WTC11 (cell line): ENCODE data around the gene HPSE. TPM values are rescaled to one million over a fixed set of nuclear protein-coding genes. Genes with fewer than 3 reads are reported as not detected.

Experiments used
- ATAC-seq: fragments of 200-7000 bp; cut with Tn5 transposase; 2 replicates; pipeline ENCODE4 v1.10.0; 2021; ENCODE audit warnings: mild to moderate bottlenecking, moderate library complexity
- CTCF ChIA-PET: fragments of 300-600 bp; sonication (Branson Sonifier 250); formaldehyde crosslinking; loops from one replicate; lab custom pipeline; 2021; ENCODE audit warnings: antibody characterized with exemption; lab: Charles Lee
- POLR2A ChIA-PET: fragments of 350-600 bp; sonication (Branson Sonifier 250); formaldehyde crosslinking; loops from one replicate; lab custom pipeline; 2021; ENCODE audit warnings: antibody characterized with exemption; lab: Charles Lee
- DNase-seq: peaks from one replicate; pipeline ENCODE4 v3.0.0; 2021; ENCODE audit warnings: low spot score
- H3K27ac Mint-ChIP-seq: 2 replicates; pipeline ENCODE4 v1.8.0; 2021; ENCODE audit warnings: mixed read lengths
- H3K27me3 Mint-ChIP-seq: 2 replicates; pipeline ENCODE4 v1.8.0; 2021; ENCODE audit warnings: low read depth, mild to moderate bottlenecking, moderate library complexity, mixed read lengths
- H3K36me3 Mint-ChIP-seq: 2 replicates; pipeline ENCODE4 v1.8.0; 2021; ENCODE audit warnings: mixed read lengths
- H3K4me1 Mint-ChIP-seq: 2 replicates; pipeline ENCODE4 v1.8.0; 2022; ENCODE audit warnings: mixed read lengths
- H3K4me3 Mint-ChIP-seq: 2 replicates; pipeline ENCODE4 v1.8.0; 2021; ENCODE audit warnings: mild to moderate bottlenecking, moderate library complexity, mixed read lengths
- H3K9me3 Mint-ChIP-seq: 2 replicates; pipeline ENCODE4 v1.8.0; 2021; ENCODE audit warnings: mixed read lengths
- ERG ChIP-seq: fragments of 250-450 bp; sonication (Bioruptor Pico); IDR thresholded peaks from 2 replicates; pipeline ENCODE4 v1.8.0; 2021; ENCODE audit warnings: mild to moderate bottlenecking
- ESRRA ChIP-seq: sonication (generic); formaldehyde crosslinking; IDR thresholded peaks from 2 replicates; pipeline ENCODE4 v1.8.1; 2022; ENCODE audit warnings: mild to moderate bottlenecking, missing genetic modification reagents, borderline replicate concordance
- ETV6 ChIP-seq: sonication (generic); formaldehyde crosslinking; IDR thresholded peaks from 2 replicates; pipeline ENCODE4 v1.8.1; 2022; ENCODE audit warnings: mild to moderate bottlenecking, missing genetic modification reagents
- HMGXB4 ChIP-seq: sonication (generic); formaldehyde crosslinking; IDR thresholded peaks from 2 replicates; pipeline ENCODE4 v1.8.1; 2023; ENCODE audit warnings: mild to moderate bottlenecking, moderate library complexity, missing genetic modification reagents
- NR1H2 ChIP-seq: sonication (generic); formaldehyde crosslinking; IDR thresholded peaks from 2 replicates; pipeline ENCODE4 v1.9.0; 2021; ENCODE audit warnings: mild to moderate bottlenecking, moderate library complexity, missing genetic modification reagents
- ZNF121 ChIP-seq: sonication (generic); formaldehyde crosslinking; IDR thresholded peaks from 2 replicates; pipeline ENCODE4 v1.8.0; 2023; ENCODE audit warnings: missing genetic modification reagents
- total RNA-seq: library from RNA; stranded (reverse); gene quantifications from 3 replicates; pipeline ENCODE4 v1.2.3, GENCODE V29; 2021
- TF ChIP-seq, protein P1 (sequence below): sonication (generic); formaldehyde crosslinking; conservative IDR thresholded peaks from 2 replicates; pipeline ENCODE4 v1.8.1; 2023; ENCODE audit warnings: mild to moderate bottlenecking, low read depth, missing genetic modification reagents, moderate library complexity
- TF ChIP-seq, protein P2 (sequence below): sonication (generic); formaldehyde crosslinking; IDR thresholded peaks from 2 replicates; pipeline ENCODE4 v1.8.1; 2022; ENCODE audit warnings: mild to moderate bottlenecking, moderate library complexity, missing genetic modification reagents
- TF ChIP-seq, protein P3 (sequence below): fragments of 250-450 bp; sonication (Bioruptor Pico); IDR thresholded peaks from 2 replicates; pipeline ENCODE4 v1.9.0; 2021; ENCODE audit warnings: moderate library complexity, mild to moderate bottlenecking, inconsistent platforms, borderline replicate concordance

The HPSE gene
- total RNA-seq, 1 experiment from 2014 or later = 3.0 TPM

- ChIA-PET POLR2A (no interaction called here), CTCF (no interaction called here)
- H3K9me3 Mint-ChIP-seq = peaks cover 60% of the 10 kb centered on the region
- H3K27me3 Mint-ChIP-seq = peaks cover 14% of the 10 kb centered on the region
- H3K27ac Mint-ChIP-seq = no peak overlapping the region
- peaks cover 25% of the 10 kb centered on the region for H3K36me3 Mint-ChIP-seq
- H3K4me1 Mint-ChIP-seq = no peaks in the 10 kb centered on the region
- ATAC-seq (no peak), DNase-seq (no peak)
- no peak overlapping the region for H3K4me3 Mint-ChIP-seq
- TF ChIP-seq ERG (CRISPR knock-in tag) (no peak), ETV6 (no peak), ZNF121 (CRISPR knock-in tag) (no peak), ESRRA (CRISPR knock-in tag) (no peak), NR1H2 (no peak), HMGXB4 (no peak)
- TF ChIP-seq, protein P1, sequence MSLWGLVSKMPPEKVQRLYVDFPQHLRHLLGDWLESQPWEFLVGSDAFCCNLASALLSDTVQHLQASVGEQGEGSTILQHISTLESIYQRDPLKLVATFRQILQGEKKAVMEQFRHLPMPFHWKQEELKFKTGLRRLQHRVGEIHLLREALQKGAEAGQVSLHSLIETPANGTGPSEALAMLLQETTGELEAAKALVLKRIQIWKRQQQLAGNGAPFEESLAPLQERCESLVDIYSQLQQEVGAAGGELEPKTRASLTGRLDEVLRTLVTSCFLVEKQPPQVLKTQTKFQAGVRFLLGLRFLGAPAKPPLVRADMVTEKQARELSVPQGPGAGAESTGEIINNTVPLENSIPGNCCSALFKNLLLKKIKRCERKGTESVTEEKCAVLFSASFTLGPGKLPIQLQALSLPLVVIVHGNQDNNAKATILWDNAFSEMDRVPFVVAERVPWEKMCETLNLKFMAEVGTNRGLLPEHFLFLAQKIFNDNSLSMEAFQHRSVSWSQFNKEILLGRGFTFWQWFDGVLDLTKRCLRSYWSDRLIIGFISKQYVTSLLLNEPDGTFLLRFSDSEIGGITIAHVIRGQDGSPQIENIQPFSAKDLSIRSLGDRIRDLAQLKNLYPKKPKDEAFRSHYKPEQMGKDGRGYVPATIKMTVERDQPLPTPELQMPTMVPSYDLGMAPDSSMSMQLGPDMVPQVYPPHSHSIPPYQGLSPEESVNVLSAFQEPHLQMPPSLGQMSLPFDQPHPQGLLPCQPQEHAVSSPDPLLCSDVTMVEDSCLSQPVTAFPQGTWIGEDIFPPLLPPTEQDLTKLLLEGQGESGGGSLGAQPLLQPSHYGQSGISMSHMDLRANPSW (CRISPR knock-in tag) = no peak
- TF ChIP-seq, protein P2, sequence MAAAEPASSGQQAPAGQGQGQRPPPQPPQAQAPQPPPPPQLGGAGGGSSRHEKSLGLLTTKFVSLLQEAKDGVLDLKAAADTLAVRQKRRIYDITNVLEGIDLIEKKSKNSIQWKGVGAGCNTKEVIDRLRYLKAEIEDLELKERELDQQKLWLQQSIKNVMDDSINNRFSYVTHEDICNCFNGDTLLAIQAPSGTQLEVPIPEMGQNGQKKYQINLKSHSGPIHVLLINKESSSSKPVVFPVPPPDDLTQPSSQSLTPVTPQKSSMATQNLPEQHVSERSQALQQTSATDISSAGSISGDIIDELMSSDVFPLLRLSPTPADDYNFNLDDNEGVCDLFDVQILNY (CRISPR knock-in tag) = no peak
- TF ChIP-seq, protein P3, sequence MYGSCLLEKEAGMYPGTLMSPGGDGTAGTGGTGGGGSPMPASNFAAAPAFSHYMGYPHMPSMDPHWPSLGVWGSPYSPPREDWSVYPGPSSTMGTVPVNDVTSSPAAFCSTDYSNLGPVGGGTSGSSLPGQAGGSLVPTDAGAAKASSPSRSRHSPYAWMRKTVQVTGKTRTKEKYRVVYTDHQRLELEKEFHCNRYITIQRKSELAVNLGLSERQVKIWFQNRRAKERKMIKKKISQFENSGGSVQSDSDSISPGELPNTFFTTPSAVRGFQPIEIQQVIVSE = no peak
Observed at GRCh38 chr4:83348074-83348473, 13.4 kb upstream of the HPSE start.

- peaks cover 14% of the 10 kb centered on the region for H3K36me3 Mint-ChIP-seq
- DNase-seq = no peak
- peaks cover 4% of the 10 kb centered on the region for H3K27me3 Mint-ChIP-seq
Observed at GRCh38 chr4:83342476-83342875, 7.8 kb upstream of the HPSE start.

More at GRCh38 chr4:83342476-83342875, 7.8 kb upstream of the HPSE start:
- Mint-ChIP-seq H3K4me1 (no peaks in the 10 kb centered on the region), H3K27ac (no peak overlapping the region), H3K9me3 (peaks cover 29% of the 10 kb centered on the region), H3K4me3 (no peak overlapping the region)
- ChIA-PET CTCF (no interaction called here), POLR2A (no interaction called here)
- TF ChIP-seq, protein P1 (CRISPR knock-in tag) = no peak
- no peak for ATAC-seq
